HFFc6 (cell line): ENCODE measurements around the gene DHX38. TPM values are rescaled to one million over a fixed set of nuclear protein-coding genes. Genes with fewer than 3 reads are reported as not detected.

ENCODE experiments used
- DNase-seq: peaks from one replicate; pipeline ENCODE4 v3.0.0-alpha.2; 2018
- H3K27ac Mint-ChIP-seq: 2 replicates; pipeline ENCODE4 v1.8.0; 2020; ENCODE audit warnings: mild to moderate bottlenecking, mixed read lengths
- H3K27me3 Mint-ChIP-seq: 2 replicates; pipeline ENCODE4 v1.8.0; 2021; ENCODE audit warnings: mild to moderate bottlenecking, moderate library complexity, mixed read lengths; ENCODE audit not compliant: insufficient read depth
- H3K36me3 Mint-ChIP-seq: 2 replicates; pipeline ENCODE4 v1.8.0; 2021; ENCODE audit warnings: low read depth, mixed read lengths
- H3K4me1 Mint-ChIP-seq: 2 replicates; pipeline ENCODE4 v1.8.0; 2020; ENCODE audit warnings: low read depth, mixed read lengths
- H3K4me3 Mint-ChIP-seq: 2 replicates; pipeline ENCODE4 v1.8.0; 2020; ENCODE audit warnings: mild to moderate bottlenecking, moderate library complexity, mixed read lengths
- H3K9me3 Mint-ChIP-seq: 2 replicates; pipeline ENCODE4 v1.8.0; 2020; ENCODE audit warnings: mild to moderate bottlenecking, mixed read lengths
- CTCF ChIP-seq: fragments of 200-600 bp; sonication (generic); IDR thresholded peaks from 2 replicates; pipeline ENCODE4 v1.5.0; 2021; ENCODE audit warnings: antibody characterized with exemption, mild to moderate bottlenecking
- total RNA-seq, 6 experiments: library from RNA; stranded (reverse); fragmentation: NEBNext Ultra II Directional; extraction: Animal tissue kit (Norgen Biotek cat#: 25700); gene quantifications; 2 replicates in 1 of 6; 3 replicates in 5 of 6; pipeline ENCODE4 v1.2.3, GENCODE V29; 2021

Gene DHX38
- total RNA-seq, 6 experiments from 2014 or later: 51.1 to 58.2 (median 55.6) TPM

GRCh38 chr16:72105978-72106377, 12.3 kb downstream of the DHX38 start:
- Mint-ChIP-seq H3K4me1 (no peaks in the 10 kb centered on the region), H3K27me3 (peaks cover 3% of the 10 kb centered on the region; the same call in 1 of the 2 replicates), H3K27ac (no peak overlapping the region), H3K4me3 (no peak overlapping the region), H3K36me3 (peaks cover 50% of the 10 kb centered on the region), H3K9me3 (no peaks in the 10 kb centered on the region)
- no peak for TF ChIP-seq CTCF
- no peak for DNase-seq

GRCh38 chr16:72107371-72107770, 13.7 kb downstream of the DHX38 start:
- no peak for TF ChIP-seq CTCF
- Mint-ChIP-seq H3K9me3 (no peaks in the 10 kb centered on the region), H3K36me3 (peaks cover 53% of the 10 kb centered on the region), H3K27me3 (peaks cover 3% of the 10 kb centered on the region; the same call in 1 of the 2 replicates), H3K27ac (no peak overlapping the region), H3K4me1 (no peaks in the 10 kb centered on the region), H3K4me3 (no peak overlapping the region)
- no peak for DNase-seq

- H3K36me3 Mint-ChIP-seq: peaks cover 50% of the 10 kb centered on the region
- no peak overlapping the region for H3K27ac Mint-ChIP-seq
- no peaks in the 10 kb centered on the region for H3K9me3 Mint-ChIP-seq
- no peak overlapping the region for H3K4me3 Mint-ChIP-seq
- no peak for DNase-seq
- no peaks in the 10 kb centered on the region for H3K4me1 Mint-ChIP-seq
- H3K27me3 Mint-ChIP-seq: peaks cover 3% of the 10 kb centered on the region; the same call in 1 of the 2 replicates
- no peak for TF ChIP-seq CTCF
These were observed 14.9 kb downstream of the DHX38 start for GRCh38 chr16:72108353-72109102.

GRCh38 chr16:72109300-72109699, 15.7 kb downstream of the DHX38 start:
- TF ChIP-seq CTCF: no peak
- Mint-ChIP-seq H3K9me3 (no peaks in the 10 kb centered on the region), H3K27ac (no peak overlapping the region), H3K4me1 (no peaks in the 10 kb centered on the region), H3K4me3 (no peak overlapping the region), H3K27me3 (peaks cover 3% of the 10 kb centered on the region; the same call in 1 of the 2 replicates), H3K36me3 (peaks cover 45% of the 10 kb centered on the region)
- DNase-seq: no peak

GRCh38 chr16:72109966-72110530, 16.4 kb downstream of the DHX38 start:
- H3K36me3 Mint-ChIP-seq: peaks cover 45% of the 10 kb centered on the region
- H3K4me3 Mint-ChIP-seq: no peak overlapping the region
- TF ChIP-seq CTCF: no peak
- H3K27ac Mint-ChIP-seq: no peak overlapping the region
- no peaks in the 10 kb centered on the region for H3K4me1 Mint-ChIP-seq
- H3K27me3 Mint-ChIP-seq: peaks cover 3% of the 10 kb centered on the region; the same call in 1 of the 2 replicates
- H3K9me3 Mint-ChIP-seq: no peaks in the 10 kb centered on the region
- DNase-seq: no peak
